SK-N-MC (cell line): Measurements from ENCODE around the gene TSSK1B.
"Not testable (repeated sequence)": the region's sequence is repeated elsewhere in the genome, so short reads cannot be mapped to it uniquely, and the experiment has no call there.

Experiments used
- DNase-seq: peaks from one replicate; pipeline ENCODE4 v3.0.0-alpha.2; 2011; ENCODE audit warnings: low read depth, low spot score
- H3K27ac ChIP-seq: fragments of 200-600 bp; sonication (generic); 2 replicates; pipeline ENCODE4 v1.5.1; 2016; ENCODE audit warnings: mixed run types
- H3K36me3 ChIP-seq: fragments of 200-600 bp; sonication (generic); 2 replicates; pipeline ENCODE4 v1.6.1; 2017; ENCODE audit warnings: antibody characterized with exemption, low read length, mixed read lengths; ENCODE audit not compliant: insufficient read depth
- H3K4me3 ChIP-seq: fragments of 200-600 bp; sonication (generic); 2 replicates; pipeline ENCODE4 v1.5.1; 2016
- H3K9ac ChIP-seq: fragments of 200-600 bp; sonication (generic); 2 replicates; pipeline ENCODE4 v1.8.0; 2017; ENCODE audit warnings: mixed run types, mixed read lengths; ENCODE audit not compliant: insufficient read length
- H3K9me3 ChIP-seq: fragments of 200-600 bp; sonication (generic); 2 replicates; pipeline ENCODE4 v1.6.1; 2017; ENCODE audit warnings: low read depth, mild to moderate bottlenecking, antibody characterized with exemption, low read length, moderate library complexity, mixed read lengths
- EZH2 ChIP-seq: fragments of 200-600 bp; sonication (generic); IDR thresholded peaks from one replicate; pipeline ENCODE4 v1.6.1; 2017; ENCODE audit warnings: antibody characterized with exemption
- FOXP2 ChIP-seq: optimal IDR thresholded peaks from 2 replicates; pipeline ENCODE3; 2011; ENCODE audit warnings: mild to moderate bottlenecking, moderate library complexity; ENCODE audit not compliant: insufficient read depth; ENCODE audit errors: extremely low read length, control extremely low read depth
- POLR2AphosphoS5 ChIP-seq: IDR thresholded peaks from 2 replicates; pipeline ENCODE4 v1.6.1; 2012; ENCODE audit warnings: mild to moderate bottlenecking, low read depth, low read length, borderline replicate concordance

TSSK1B gene

GRCh38 chr5:113434889-113435288 is at the start of gene TSSK1B:
Gene TSSK1B, minus strand, starts transcription at chr5:113434989. Its CDS starts 150 bp downstream, at chr5:113434839.
- no peaks in the 10 kb centered on the region for H3K9me3 ChIP-seq
- no peak within 1 kb of the TSS for H3K27ac ChIP-seq
- no peak within 1 kb of the TSS for H3K9ac ChIP-seq
- no peak for DNase-seq
- H3K4me3 ChIP-seq = no peak within 1 kb of the TSS
- TF ChIP-seq EZH2 (no peak), POLR2AphosphoS5 (no peak), FOXP2 (no peak)
- H3K36me3 ChIP-seq = no peaks in the 10 kb centered on the region

GRCh38 chr5:113480243-113480642 is 45.5 kb upstream of the TSSK1B start:
- no peak for TF ChIP-seq EZH2
- TF ChIP-seq FOXP2 = no peak
- no peak for TF ChIP-seq POLR2AphosphoS5

GRCh38 chr5:113478691-113479090 is 43.9 kb upstream of the TSSK1B start:
- no peak for DNase-seq
- H3K9ac ChIP-seq = no peak overlapping the region
- TF ChIP-seq POLR2AphosphoS5 = no peak
- no peak for TF ChIP-seq FOXP2
- no peak for TF ChIP-seq EZH2
- no peaks in the 10 kb centered on the region for H3K36me3 ChIP-seq
- H3K4me3 ChIP-seq = no peak overlapping the region
- H3K27ac ChIP-seq = no peak overlapping the region
- no peaks in the 10 kb centered on the region for H3K9me3 ChIP-seq

More at GRCh38 chr5:113480243-113480642, 45.5 kb upstream of the TSSK1B start:
- H3K36me3 ChIP-seq = no peaks in the 10 kb centered on the region
- no peak overlapping the region for H3K27ac ChIP-seq
- H3K9ac ChIP-seq = no peak overlapping the region
- no peak for DNase-seq
- H3K4me3 ChIP-seq = no peak overlapping the region
- H3K9me3 ChIP-seq = no peaks in the 10 kb centered on the region

- no peak for DNase-seq
- Histone ChIP-seq H3K9ac (no peak overlapping the region), H3K9me3 (no peaks in the 10 kb centered on the region), H3K36me3 (no peaks in the 10 kb centered on the region), H3K27ac (no peak overlapping the region), H3K4me3 (no peak overlapping the region)
- TF ChIP-seq FOXP2 (no peak), POLR2AphosphoS5 (no peak), EZH2 (no peak)
Measured at GRCh38 chr5:113474100-113474728, 39.4 kb upstream of the TSSK1B start.

- no peak for TF ChIP-seq POLR2AphosphoS5
- no peak for TF ChIP-seq EZH2
- no peak for TF ChIP-seq FOXP2
Measured at GRCh38 chr5:113463032-113463431, 28.2 kb upstream of the TSSK1B start.

GRCh38 chr5:113457106-113457505 is 22.3 kb upstream of the TSSK1B start:
- H3K9ac ChIP-seq, H3K27ac ChIP-seq, DNase-seq, H3K9me3 ChIP-seq, H3K36me3 ChIP-seq, H3K4me3 ChIP-seq: not testable (repeated sequence)

More at GRCh38 chr5:113463032-113463431, 28.2 kb upstream of the TSSK1B start:
- Histone ChIP-seq H3K27ac (no peak overlapping the region), H3K9me3 (no peaks in the 10 kb centered on the region), H3K4me3 (no peak overlapping the region), H3K9ac (no peak overlapping the region), H3K36me3 (no peaks in the 10 kb centered on the region)
- no peak for DNase-seq

GRCh38 chr5:113452941-113453340 is 18.2 kb upstream of the TSSK1B start:
- DNase-seq = no peak
- no peak for TF ChIP-seq POLR2AphosphoS5
- TF ChIP-seq EZH2 = no peak
- TF ChIP-seq FOXP2 = no peak
- H3K9me3 ChIP-seq = no peaks in the 10 kb centered on the region
- no peak overlapping the region for H3K27ac ChIP-seq
- H3K9ac ChIP-seq = no peak overlapping the region
- no peaks in the 10 kb centered on the region for H3K36me3 ChIP-seq
- H3K4me3 ChIP-seq = no peak overlapping the region

GRCh38 chr5:113451797-113452196 is 17.0 kb upstream of the TSSK1B start:
- H3K9ac ChIP-seq = no peak overlapping the region
- no peaks in the 10 kb centered on the region for H3K36me3 ChIP-seq
- no peak overlapping the region for H3K27ac ChIP-seq
- H3K4me3 ChIP-seq = no peak overlapping the region
- TF ChIP-seq EZH2 = no peak
- no peak for TF ChIP-seq FOXP2
- no peak for TF ChIP-seq POLR2AphosphoS5
- H3K9me3 ChIP-seq = no peaks in the 10 kb centered on the region
- no peak for DNase-seq

GRCh38 chr5:113450929-113451328 is 16.1 kb upstream of the TSSK1B start:
- no peak for TF ChIP-seq FOXP2
- TF ChIP-seq POLR2AphosphoS5 = no peak
- no peak for TF ChIP-seq EZH2
- no peak for DNase-seq
- Histone ChIP-seq H3K4me3 (no peak overlapping the region), H3K36me3 (no peaks in the 10 kb centered on the region), H3K9me3 (no peaks in the 10 kb centered on the region), H3K9ac (no peak overlapping the region), H3K27ac (no peak overlapping the region)

GRCh38 chr5:113450462-113450861 is 15.7 kb upstream of the TSSK1B start:
- Histone ChIP-seq H3K9ac (no peak overlapping the region), H3K36me3 (no peaks in the 10 kb centered on the region), H3K27ac (no peak overlapping the region), H3K9me3 (no peaks in the 10 kb centered on the region), H3K4me3 (no peak overlapping the region)
- DNase-seq = no peak
- TF ChIP-seq EZH2 (no peak), FOXP2 (no peak), POLR2AphosphoS5 (no peak)
